ENCODE measurements around the gene DCAF8.
A peak's percentile ranks its signal among the peaks of the same experiment; 100 is the strongest.

DCAF8 gene

DNA sequence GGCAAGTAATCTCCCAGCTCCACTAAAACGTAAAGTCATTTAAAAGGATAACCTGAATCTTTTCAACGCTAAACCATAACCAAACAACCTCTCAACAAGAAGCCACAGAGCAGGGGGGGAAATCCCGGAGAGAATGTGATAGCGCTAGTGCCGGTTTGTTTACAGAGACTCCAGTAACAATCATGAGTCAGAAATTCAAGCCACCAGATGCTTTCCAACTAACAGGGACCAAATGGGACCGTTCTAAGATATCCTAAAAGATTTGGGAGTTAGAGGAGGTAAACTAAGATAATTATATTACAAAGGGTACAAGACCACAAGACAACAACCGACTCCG, 825 bp downstream of the DCAF8 start:
- H2AFZ ChIP-seq (ENCODE audit: low read length), result peak overlapping the region; percentile 59
- peak; percentile 86 for DNase-seq
- no peaks in the 10 kb centered on the region for H3K36me3 ChIP-seq (replicated peaks; ENCODE audit: insufficient read depth, low read length)
- TF ChIP-seq, protein P1, sequence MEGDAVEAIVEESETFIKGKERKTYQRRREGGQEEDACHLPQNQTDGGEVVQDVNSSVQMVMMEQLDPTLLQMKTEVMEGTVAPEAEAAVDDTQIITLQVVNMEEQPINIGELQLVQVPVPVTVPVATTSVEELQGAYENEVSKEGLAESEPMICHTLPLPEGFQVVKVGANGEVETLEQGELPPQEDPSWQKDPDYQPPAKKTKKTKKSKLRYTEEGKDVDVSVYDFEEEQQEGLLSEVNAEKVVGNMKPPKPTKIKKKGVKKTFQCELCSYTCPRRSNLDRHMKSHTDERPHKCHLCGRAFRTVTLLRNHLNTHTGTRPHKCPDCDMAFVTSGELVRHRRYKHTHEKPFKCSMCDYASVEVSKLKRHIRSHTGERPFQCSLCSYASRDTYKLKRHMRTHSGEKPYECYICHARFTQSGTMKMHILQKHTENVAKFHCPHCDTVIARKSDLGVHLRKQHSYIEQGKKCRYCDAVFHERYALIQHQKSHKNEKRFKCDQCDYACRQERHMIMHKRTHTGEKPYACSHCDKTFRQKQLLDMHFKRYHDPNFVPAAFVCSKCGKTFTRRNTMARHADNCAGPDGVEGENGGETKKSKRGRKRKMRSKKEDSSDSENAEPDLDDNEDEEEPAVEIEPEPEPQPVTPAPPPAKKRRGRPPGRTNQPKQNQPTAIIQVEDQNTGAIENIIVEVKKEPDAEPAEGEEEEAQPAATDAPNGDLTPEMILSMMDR (IDR thresholded peaks at IDR 0.05; ENCODE audit: low read length), result no peak
- TF ChIP-seq EZH2 (optimal IDR thresholded peaks at IDR 0.05; ENCODE audit: low read depth, low read length), result no peak
- TF ChIP-seq EZH2phosphoT487 (IDR thresholded peaks at IDR 0.05; ENCODE audit: low read length), result no peak
- H3K27ac ChIP-seq (ENCODE audit: low read length), result peak overlapping the region; percentile 92
- peaks cover 19% of the 10 kb centered on the region for H3K4me1 ChIP-seq (ENCODE audit: low read length)
- H3K79me2 ChIP-seq (ENCODE audit: low read length), result peaks cover 57% of the 10 kb centered on the region
- H4K20me1 ChIP-seq (ENCODE audit: insufficient read depth, low read length), result no peaks in the 10 kb centered on the region
- H3K9me2 ChIP-seq (replicated peaks; ENCODE audit: insufficient read depth, low read length), result no peaks in the 10 kb centered on the region
- H3F3A ChIP-seq (ENCODE audit: insufficient read depth, low read length), result peaks cover 25% of the 10 kb centered on the region
- H3K27me3 ChIP-seq (replicated peaks; ENCODE audit: insufficient read depth, low read length), result no peaks in the 10 kb centered on the region
- peak overlapping the region; percentile 88 for H3K4me3 ChIP-seq (ENCODE audit: low read length)
- H3K4me2 ChIP-seq (ENCODE audit: low read depth, low read length), result peak overlapping the region; percentile 67
- H3K9ac ChIP-seq (ENCODE audit: low read length), result peak overlapping the region; percentile 94
- no peaks in the 10 kb centered on the region for H3K9me3 ChIP-seq (replicated peaks; ENCODE audit: insufficient read depth, low read length)

DNA sequence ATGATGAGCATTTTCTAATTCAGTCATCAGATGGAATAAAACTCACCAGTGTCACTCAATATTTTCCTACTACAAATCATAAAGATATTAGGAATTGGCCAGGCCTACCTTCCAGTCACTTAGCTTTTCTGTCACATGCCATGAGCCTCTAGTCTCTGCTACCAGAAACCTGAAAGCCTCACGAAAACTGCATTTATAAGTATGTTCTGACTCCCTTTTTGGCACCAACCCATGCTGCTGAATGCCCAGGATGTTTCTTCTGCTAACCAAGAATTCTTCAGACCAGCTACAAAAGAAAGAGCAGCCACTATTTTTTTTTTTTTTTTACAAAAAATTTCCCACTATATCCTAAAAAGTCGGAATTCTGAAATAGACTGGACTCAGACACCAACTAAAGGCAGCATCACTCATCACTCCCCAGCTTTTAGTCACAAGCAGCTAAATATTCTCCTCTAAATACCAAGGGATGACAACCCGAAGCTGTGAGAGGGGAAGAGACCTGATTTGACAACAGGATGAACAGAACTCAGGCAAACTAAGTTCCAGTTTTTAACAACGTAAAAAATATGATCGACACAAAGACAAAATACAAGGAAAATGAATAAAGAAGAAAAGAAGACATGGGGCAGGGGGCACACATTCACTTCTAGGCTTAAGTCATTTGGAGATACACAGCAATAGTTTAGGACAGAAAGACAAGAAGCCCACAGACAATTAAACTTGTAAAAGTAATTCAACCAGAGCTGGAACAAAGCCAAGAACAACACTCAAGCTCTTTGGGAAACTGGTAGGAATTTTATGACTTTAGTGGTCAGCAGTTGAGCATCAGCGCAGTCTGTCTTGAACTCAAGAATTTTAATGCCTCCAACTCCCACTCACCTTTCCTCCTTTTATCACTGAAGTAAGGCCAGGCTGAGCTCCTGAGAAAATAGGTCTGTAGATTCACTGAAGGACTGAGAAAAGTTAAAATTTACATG, 1.7 kb downstream of the DCAF8 start:
- no peaks in the 10 kb centered on the region for H3K9me3 ChIP-seq (replicated peaks; ENCODE audit: insufficient read depth, low read length)
- H3K4me1 ChIP-seq (ENCODE audit: low read length), result peaks cover 19% of the 10 kb centered on the region
- peak overlapping the region; percentile 88 for H3K4me3 ChIP-seq (ENCODE audit: low read length)
- H3F3A ChIP-seq (ENCODE audit: insufficient read depth, low read length), result peaks cover 25% of the 10 kb centered on the region
- peak overlapping the region; percentile 67 for H3K4me2 ChIP-seq (ENCODE audit: low read depth, low read length)
- H3K79me2 ChIP-seq (ENCODE audit: low read length), result peaks cover 64% of the 10 kb centered on the region
- H3K36me3 ChIP-seq (replicated peaks; ENCODE audit: insufficient read depth, low read length), result no peaks in the 10 kb centered on the region
- H2AFZ ChIP-seq (ENCODE audit: low read length), result no peak overlapping the region
- no peaks in the 10 kb centered on the region for H4K20me1 ChIP-seq (ENCODE audit: insufficient read depth, low read length)
- DNase-seq, result no peak
- H3K27ac ChIP-seq (ENCODE audit: low read length), result peak overlapping the region; percentile 92; the same call in 1 of the 2 replicates
- no peaks in the 10 kb centered on the region for H3K27me3 ChIP-seq (replicated peaks; ENCODE audit: insufficient read depth, low read length)
- no peaks in the 10 kb centered on the region for H3K9me2 ChIP-seq (replicated peaks; ENCODE audit: insufficient read depth, low read length)
- TF ChIP-seq EZH2phosphoT487 (IDR thresholded peaks at IDR 0.05; ENCODE audit: low read length) (no peak), EZH2 (optimal IDR thresholded peaks at IDR 0.05; ENCODE audit: low read depth, low read length) (no peak)
- TF ChIP-seq, protein P1 (IDR thresholded peaks at IDR 0.05; ENCODE audit: low read length), result no peak
- peak overlapping the region; percentile 94; the same call in 1 of the 2 replicates for H3K9ac ChIP-seq (ENCODE audit: low read length)

DNA sequence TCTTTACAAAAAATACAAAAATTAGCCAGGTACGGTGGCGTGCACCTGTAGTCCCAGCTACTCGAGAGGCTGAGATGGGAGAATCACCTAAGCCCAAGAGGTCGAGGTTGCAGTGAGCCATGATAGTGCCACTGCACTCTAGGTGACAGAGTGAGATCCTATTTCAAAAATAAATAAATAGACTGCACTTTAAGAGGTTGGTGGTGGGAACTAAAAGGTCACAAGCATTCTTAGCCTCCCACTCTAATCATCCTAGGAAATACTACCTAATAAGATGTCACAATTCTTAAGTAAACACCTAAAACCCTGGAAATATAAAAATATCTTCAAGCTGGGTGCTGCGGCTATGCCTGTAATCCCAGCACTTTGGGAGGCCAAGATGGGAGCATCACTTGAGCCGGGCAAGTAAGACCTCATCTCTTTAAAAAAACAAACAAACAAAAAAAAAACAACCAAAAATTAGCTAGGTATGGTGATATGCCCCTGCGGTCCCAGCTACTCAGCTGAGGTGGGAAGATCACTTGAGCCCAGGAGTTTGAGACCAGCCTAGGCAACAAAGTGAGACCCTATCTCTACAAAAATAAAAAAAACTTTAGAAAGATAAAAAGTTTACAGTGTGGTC, 4.1 kb downstream of the DCAF8 start:
- peaks cover 17% of the 10 kb centered on the region for H3F3A ChIP-seq (ENCODE audit: insufficient read depth, low read length)
- H4K20me1 ChIP-seq (ENCODE audit: insufficient read depth, low read length), result no peaks in the 10 kb centered on the region
- no peak overlapping the region for H3K4me2 ChIP-seq (ENCODE audit: low read depth, low read length)
- no peak overlapping the region for H3K27ac ChIP-seq (ENCODE audit: low read length)
- no peaks in the 10 kb centered on the region; the same call in 1 of the 2 replicates for H3K36me3 ChIP-seq (replicated peaks; ENCODE audit: insufficient read depth, low read length)
- no peaks in the 10 kb centered on the region for H3K9me3 ChIP-seq (replicated peaks; ENCODE audit: insufficient read depth, low read length)
- H3K4me3 ChIP-seq (ENCODE audit: low read length), result no peak overlapping the region
- peaks cover 73% of the 10 kb centered on the region for H3K79me2 ChIP-seq (ENCODE audit: low read length)
- DNase-seq, result no peak
- H3K9me2 ChIP-seq (replicated peaks; ENCODE audit: insufficient read depth, low read length), result no peaks in the 10 kb centered on the region
- no peaks in the 10 kb centered on the region for H3K27me3 ChIP-seq (replicated peaks; ENCODE audit: insufficient read depth, low read length)
- H2AFZ ChIP-seq (ENCODE audit: low read length), result no peak overlapping the region
- peaks cover 15% of the 10 kb centered on the region for H3K4me1 ChIP-seq (ENCODE audit: low read length)
- no peak overlapping the region for H3K9ac ChIP-seq (ENCODE audit: low read length)
- TF ChIP-seq, protein P1 (IDR thresholded peaks at IDR 0.05; ENCODE audit: low read length), result no peak
- TF ChIP-seq EZH2phosphoT487 (IDR thresholded peaks at IDR 0.05; ENCODE audit: low read length) (no peak), EZH2 (optimal IDR thresholded peaks at IDR 0.05; ENCODE audit: low read depth, low read length) (no peak)

Measured in MM.1S (cell line).